Ishikawa (cell line): Measurements from ENCODE around the gene FITM2.

Source experiments
- EP300 ChIP-seq: IDR thresholded peaks from 2 replicates; pipeline ENCODE4 v1.6.1; 2012; ENCODE audit warnings: borderline replicate concordance
- RAD21 ChIP-seq: IDR thresholded peaks from 2 replicates; pipeline ENCODE4 v1.6.1; 2012; ENCODE audit warnings: low read depth
- YY1 ChIP-seq: IDR thresholded peaks from 2 replicates; pipeline ENCODE4 v1.6.1; 2012; ENCODE audit warnings: low read depth
- TF ChIP-seq, protein P1 (sequence below): IDR thresholded peaks from 2 replicates; pipeline ENCODE4 v1.6.1; 2012; ENCODE audit warnings: low read depth, mild to moderate bottlenecking

DNA sequence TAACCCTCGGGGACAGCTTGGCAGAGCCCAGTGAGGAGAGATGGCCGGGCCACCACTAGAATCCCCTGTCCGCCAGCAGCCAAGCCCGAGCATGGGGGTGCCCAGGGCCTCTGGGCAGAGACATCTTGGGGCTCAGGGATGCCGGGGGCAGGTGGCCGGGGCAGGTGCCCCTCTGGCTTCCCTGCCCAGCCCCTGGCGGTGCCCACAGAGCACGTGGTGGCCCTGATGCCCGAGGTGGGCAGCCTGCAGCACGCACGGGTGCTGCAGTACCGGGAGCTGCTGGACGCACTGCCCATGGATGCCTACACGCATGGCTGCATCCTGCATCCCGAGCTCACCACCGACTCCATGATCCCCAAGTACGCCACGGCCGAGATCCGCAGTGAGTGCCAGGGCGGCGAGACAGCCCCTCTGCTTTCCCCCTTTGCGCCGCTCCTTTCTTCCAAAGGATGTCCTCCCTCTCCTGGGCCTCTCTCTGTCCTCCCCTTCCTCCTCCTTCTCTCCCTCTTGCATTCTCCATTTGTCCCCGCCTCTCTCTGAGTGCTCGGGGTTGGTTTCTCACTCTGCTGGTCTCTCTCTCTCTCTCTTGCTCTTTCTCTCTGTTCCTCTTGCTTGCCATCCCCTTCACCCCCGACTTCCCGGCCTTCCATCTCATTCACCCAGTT, 52.6 kb downstream of the FITM2 start:
- no peak for TF ChIP-seq YY1
- TF ChIP-seq EP300, result no peak
- TF ChIP-seq RAD21, result no peak
- TF ChIP-seq, protein P1, sequence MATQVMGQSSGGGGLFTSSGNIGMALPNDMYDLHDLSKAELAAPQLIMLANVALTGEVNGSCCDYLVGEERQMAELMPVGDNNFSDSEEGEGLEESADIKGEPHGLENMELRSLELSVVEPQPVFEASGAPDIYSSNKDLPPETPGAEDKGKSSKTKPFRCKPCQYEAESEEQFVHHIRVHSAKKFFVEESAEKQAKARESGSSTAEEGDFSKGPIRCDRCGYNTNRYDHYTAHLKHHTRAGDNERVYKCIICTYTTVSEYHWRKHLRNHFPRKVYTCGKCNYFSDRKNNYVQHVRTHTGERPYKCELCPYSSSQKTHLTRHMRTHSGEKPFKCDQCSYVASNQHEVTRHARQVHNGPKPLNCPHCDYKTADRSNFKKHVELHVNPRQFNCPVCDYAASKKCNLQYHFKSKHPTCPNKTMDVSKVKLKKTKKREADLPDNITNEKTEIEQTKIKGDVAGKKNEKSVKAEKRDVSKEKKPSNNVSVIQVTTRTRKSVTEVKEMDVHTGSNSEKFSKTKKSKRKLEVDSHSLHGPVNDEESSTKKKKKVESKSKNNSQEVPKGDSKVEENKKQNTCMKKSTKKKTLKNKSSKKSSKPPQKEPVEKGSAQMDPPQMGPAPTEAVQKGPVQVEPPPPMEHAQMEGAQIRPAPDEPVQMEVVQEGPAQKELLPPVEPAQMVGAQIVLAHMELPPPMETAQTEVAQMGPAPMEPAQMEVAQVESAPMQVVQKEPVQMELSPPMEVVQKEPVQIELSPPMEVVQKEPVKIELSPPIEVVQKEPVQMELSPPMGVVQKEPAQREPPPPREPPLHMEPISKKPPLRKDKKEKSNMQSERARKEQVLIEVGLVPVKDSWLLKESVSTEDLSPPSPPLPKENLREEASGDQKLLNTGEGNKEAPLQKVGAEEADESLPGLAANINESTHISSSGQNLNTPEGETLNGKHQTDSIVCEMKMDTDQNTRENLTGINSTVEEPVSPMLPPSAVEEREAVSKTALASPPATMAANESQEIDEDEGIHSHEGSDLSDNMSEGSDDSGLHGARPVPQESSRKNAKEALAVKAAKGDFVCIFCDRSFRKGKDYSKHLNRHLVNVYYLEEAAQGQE, result no peak
